ENCODE measurements around the gene RHOB.
"Not testable (repeated sequence)": the region's sequence is repeated elsewhere in the genome, so short reads cannot be mapped to it uniquely, and the experiment has no call there.

Gene RHOB

GRCh38 chr2:20456636-20457426 lies 10.0 kb downstream of the RHOB start:
- H3K9me2 ChIP-seq (replicated peaks; ENCODE audit: control insufficient read depth, low read length) = no peaks in the 10 kb centered on the region
- H3K4me3 ChIP-seq (ENCODE audit: low read length) = no peak overlapping the region
- H3K4me1 ChIP-seq (ENCODE audit: control insufficient read depth, low read length) = no peaks in the 10 kb centered on the region
- H3K4me2 ChIP-seq (ENCODE audit: low read length) = no peak overlapping the region
- H3K9me3 ChIP-seq (ENCODE audit: control insufficient read depth, insufficient read depth, low read length) = no peaks in the 10 kb centered on the region
- H3K36me3 ChIP-seq (ENCODE audit: control insufficient read depth, low read length) = no peaks in the 10 kb centered on the region
- peaks cover 27% of the 10 kb centered on the region for H3K27me3 ChIP-seq (ENCODE audit: control insufficient read depth, low read length)
- H3K27ac ChIP-seq (ENCODE audit: low read depth, low read length) = no peak overlapping the region
- H4K20me1 ChIP-seq (ENCODE audit: control insufficient read depth, insufficient read depth, low read depth, low read length) = no peaks in the 10 kb centered on the region
- no peaks in the 10 kb centered on the region for H3F3A ChIP-seq (ENCODE audit: control insufficient read depth, insufficient read depth)
- H3K79me2 ChIP-seq (ENCODE audit: control insufficient read depth, low read length) = no peaks in the 10 kb centered on the region
- no peak for TF ChIP-seq EZH2phosphoT487 (IDR thresholded peaks at IDR 0.05; ENCODE audit: borderline replicate concordance, low read length)
- TF ChIP-seq, protein P1, sequence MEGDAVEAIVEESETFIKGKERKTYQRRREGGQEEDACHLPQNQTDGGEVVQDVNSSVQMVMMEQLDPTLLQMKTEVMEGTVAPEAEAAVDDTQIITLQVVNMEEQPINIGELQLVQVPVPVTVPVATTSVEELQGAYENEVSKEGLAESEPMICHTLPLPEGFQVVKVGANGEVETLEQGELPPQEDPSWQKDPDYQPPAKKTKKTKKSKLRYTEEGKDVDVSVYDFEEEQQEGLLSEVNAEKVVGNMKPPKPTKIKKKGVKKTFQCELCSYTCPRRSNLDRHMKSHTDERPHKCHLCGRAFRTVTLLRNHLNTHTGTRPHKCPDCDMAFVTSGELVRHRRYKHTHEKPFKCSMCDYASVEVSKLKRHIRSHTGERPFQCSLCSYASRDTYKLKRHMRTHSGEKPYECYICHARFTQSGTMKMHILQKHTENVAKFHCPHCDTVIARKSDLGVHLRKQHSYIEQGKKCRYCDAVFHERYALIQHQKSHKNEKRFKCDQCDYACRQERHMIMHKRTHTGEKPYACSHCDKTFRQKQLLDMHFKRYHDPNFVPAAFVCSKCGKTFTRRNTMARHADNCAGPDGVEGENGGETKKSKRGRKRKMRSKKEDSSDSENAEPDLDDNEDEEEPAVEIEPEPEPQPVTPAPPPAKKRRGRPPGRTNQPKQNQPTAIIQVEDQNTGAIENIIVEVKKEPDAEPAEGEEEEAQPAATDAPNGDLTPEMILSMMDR (IDR thresholded peaks at IDR 0.05; ENCODE audit: low read depth, low read length, poor library complexity, severe bottlenecking) = no peak

DNA sequence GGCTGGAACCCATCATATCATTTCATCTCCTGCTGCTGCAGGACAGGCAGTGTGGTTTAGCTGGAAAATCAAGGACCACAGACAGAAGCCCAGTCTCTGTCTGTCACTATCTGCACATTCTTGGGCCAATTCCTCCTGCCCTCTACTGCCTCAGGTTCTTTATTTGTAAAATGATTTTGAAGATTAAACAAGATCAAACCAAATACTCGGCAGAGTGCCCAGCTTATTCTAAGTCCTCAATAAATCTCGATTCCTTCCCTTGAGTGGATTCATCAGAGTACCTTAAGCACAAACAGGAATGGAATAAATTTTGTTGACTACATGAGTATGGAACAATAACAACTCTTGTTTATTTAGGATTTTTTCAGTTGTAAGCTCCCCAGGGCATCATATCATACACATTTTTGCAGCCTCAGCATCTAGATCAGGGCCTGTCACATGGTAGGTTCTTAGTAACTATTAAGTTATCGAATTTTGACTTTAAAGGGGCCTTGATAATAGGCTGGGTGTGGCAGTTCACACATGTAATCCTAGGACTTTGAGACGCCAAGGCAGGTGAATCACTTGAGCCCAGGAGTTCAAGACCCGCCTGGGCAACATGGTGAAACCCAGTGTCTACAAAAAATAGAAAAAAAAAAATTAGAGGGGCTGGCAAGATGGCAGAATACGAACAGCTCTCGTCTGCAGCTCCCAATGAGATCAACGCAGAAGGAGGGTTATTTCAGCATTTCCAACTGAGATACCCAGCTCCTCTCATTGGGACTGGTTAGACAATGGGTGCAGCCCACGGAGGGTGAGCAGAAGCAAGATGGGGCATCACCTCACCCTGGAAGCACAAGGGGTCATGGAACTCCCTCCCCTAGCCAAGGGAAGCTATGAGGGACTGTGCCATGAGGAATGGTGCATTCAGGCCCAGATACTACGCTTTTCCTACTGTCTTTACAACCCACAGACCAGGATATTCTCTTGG lies 11.1 kb downstream of the RHOB start:
- TF ChIP-seq, protein P1 (IDR thresholded peaks at IDR 0.05; ENCODE audit: low read depth, low read length, poor library complexity, severe bottlenecking) = no peak
- TF ChIP-seq EZH2phosphoT487 (IDR thresholded peaks at IDR 0.05; ENCODE audit: borderline replicate concordance, low read length) = no peak

DNA sequence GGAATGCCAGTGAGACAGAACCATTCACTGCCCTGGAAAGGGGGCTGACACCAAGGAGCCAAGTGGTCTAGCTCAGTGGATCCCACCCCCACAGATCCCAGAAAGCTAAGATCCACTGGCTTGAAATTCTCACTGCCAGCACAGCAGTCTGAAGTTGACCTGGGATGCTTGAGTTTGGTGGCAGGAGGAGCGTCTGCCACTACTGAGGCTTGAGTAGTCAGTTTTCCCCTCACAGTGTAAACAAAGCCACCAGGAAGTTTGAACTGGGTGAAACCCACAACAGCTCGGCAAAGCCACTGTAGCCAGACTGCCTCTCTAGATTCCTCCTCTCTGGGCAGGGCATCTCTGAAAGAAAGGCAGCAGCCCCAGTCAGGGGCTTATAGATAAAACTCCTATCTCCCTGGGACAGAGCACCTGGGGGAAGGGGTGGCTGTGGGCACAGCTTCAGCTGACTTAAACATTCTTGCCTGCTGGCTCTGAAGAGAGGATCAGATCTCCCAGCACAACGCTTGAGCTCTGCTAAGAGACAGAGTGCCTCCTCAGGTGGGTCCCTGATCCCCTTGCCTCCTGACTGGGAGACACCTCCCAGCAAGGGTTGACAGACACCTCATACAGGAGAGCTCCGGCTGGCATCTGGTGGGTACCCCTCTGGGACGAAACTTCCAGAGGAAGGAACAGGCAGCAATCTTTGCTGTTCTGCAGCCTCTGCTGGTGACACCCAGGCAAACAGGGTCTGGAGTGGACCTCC lies 12.0 kb downstream of the RHOB start:
- H3K4me2 ChIP-seq (ENCODE audit: low read length) = not testable (repeated sequence)

More for the DNA sequence above, 11.1 kb downstream of the RHOB start:
- Histone ChIP-seq H3F3A (ENCODE audit: control insufficient read depth, insufficient read depth) (no peaks in the 10 kb centered on the region), H3K4me3 (ENCODE audit: low read length) (no peak overlapping the region), H3K9me2 (replicated peaks; ENCODE audit: control insufficient read depth, low read length) (no peaks in the 10 kb centered on the region), H3K4me2 (ENCODE audit: low read length) (no peak overlapping the region), H3K36me3 (ENCODE audit: control insufficient read depth, low read length) (no peaks in the 10 kb centered on the region), H3K27me3 (ENCODE audit: control insufficient read depth, low read length) (peaks cover 22% of the 10 kb centered on the region), H3K79me2 (ENCODE audit: control insufficient read depth, low read length) (no peaks in the 10 kb centered on the region), H4K20me1 (ENCODE audit: control insufficient read depth, insufficient read depth, low read depth, low read length) (no peaks in the 10 kb centered on the region), H3K4me1 (ENCODE audit: control insufficient read depth, low read length) (no peaks in the 10 kb centered on the region), H3K27ac (ENCODE audit: low read depth, low read length) (no peak overlapping the region), H3K9me3 (ENCODE audit: control insufficient read depth, insufficient read depth, low read length) (no peaks in the 10 kb centered on the region)

More for the DNA sequence above, 12.0 kb downstream of the RHOB start:
- not testable (repeated sequence) for H3F3A ChIP-seq (ENCODE audit: control insufficient read depth, insufficient read depth); H3K79me2 ChIP-seq (ENCODE audit: control insufficient read depth, low read length); H3K4me1 ChIP-seq (ENCODE audit: control insufficient read depth, low read length); H3K9me3 ChIP-seq (ENCODE audit: control insufficient read depth, insufficient read depth, low read length); H3K36me3 ChIP-seq (ENCODE audit: control insufficient read depth, low read length); H3K4me3 ChIP-seq (ENCODE audit: low read length); H4K20me1 ChIP-seq (ENCODE audit: control insufficient read depth, insufficient read depth, low read depth, low read length); H3K27ac ChIP-seq (ENCODE audit: low read depth, low read length); H3K9me2 ChIP-seq (replicated peaks; ENCODE audit: control insufficient read depth, low read length)
- peaks cover 13% of the 10 kb centered on the region for H3K27me3 ChIP-seq (ENCODE audit: control insufficient read depth, low read length)
